ENCODE measurements around the gene CACNA1S.

CACNA1S gene

GRCh38 chr1:201093561-201093960 is 18.7 kb downstream of the CACNA1S start:
- H2BK15ac ChIP-seq (ENCODE audit: low read length): no peak overlapping the region
- no peaks in the 10 kb centered on the region for H3K36me3 ChIP-seq (replicated peaks in 1 of 2; ENCODE audit: control insufficient read depth in 2 of 2, insufficient read depth in 2 of 2, low read length in 2 of 2)
- no peak for DNase-seq (ENCODE audit: low spot score)
- no CpG with 5 or more reads among the region's 7 CpGs for WGBS, 2 donors (ENCODE audit: extremely low coverage in 2 of 2, insufficient read length in 2 of 2, insufficient replicate concordance in 1 of 2)
- H3K18ac ChIP-seq (ENCODE audit: low read length): peak overlapping the region; percentile 1
- H3K79me1 ChIP-seq (ENCODE audit: low read depth, low read length): no peaks in the 10 kb centered on the region
- peaks cover 20 to 39% of the 10 kb centered on the region in 2 donors for H3K4me1 ChIP-seq (ENCODE audit: control insufficient read depth in 2 of 2, insufficient read depth in 1 of 2, low read depth in 1 of 2, low read length in 2 of 2)
- H4K8ac ChIP-seq (ENCODE audit: low read depth, low read length): no peak overlapping the region
- no peak overlapping the region for H3K14ac ChIP-seq (ENCODE audit: low read length)
- H3K9ac ChIP-seq (ENCODE audit: low read depth, low read length, poor library complexity): no peak overlapping the region
- H3K4ac ChIP-seq (ENCODE audit: low read length): no peak overlapping the region
- no peak overlapping the region for H2AFZ ChIP-seq (ENCODE audit: low read length)
- H3K27me3 ChIP-seq (ENCODE audit: control insufficient read depth in 3 of 3, insufficient read depth in 3 of 3, low read depth in 1 of 3, low read length in 3 of 3): no peaks in the 10 kb centered on the region
- no peak overlapping the region for H3K27ac ChIP-seq (replicated peaks; ENCODE audit: low read length)
- no peak overlapping the region for H3K23ac ChIP-seq (ENCODE audit: low read depth, low read length, poor library complexity)
- H2BK120ac ChIP-seq (ENCODE audit: low read depth, low read length): no peak overlapping the region
- no peak overlapping the region for H2BK12ac ChIP-seq (ENCODE audit: low read length)
- no peak overlapping the region for H3K4me3 ChIP-seq (ENCODE audit: low read length in 2 of 2)
- H3K9me3 ChIP-seq (replicated peaks in 1 of 2; ENCODE audit: control insufficient read depth in 2 of 2, insufficient read depth in 1 of 2, low read depth in 1 of 2, low read length in 2 of 2): no peaks in the 10 kb centered on the region
- no peak overlapping the region for H2BK5ac ChIP-seq (ENCODE audit: low read length)
- no peak overlapping the region for H2AK5ac ChIP-seq (ENCODE audit: low read depth, low read length)
- no peak overlapping the region for H3K4me2 ChIP-seq (ENCODE audit: insufficient read depth, low read length, poor library complexity, severe bottlenecking)
- H4K91ac ChIP-seq (ENCODE audit: low read depth, low read length, poor library complexity): no peak overlapping the region

- no peak overlapping the region for H3K27ac ChIP-seq (replicated peaks; ENCODE audit: low read length)
- no peak overlapping the region for H4K91ac ChIP-seq (ENCODE audit: low read depth, low read length, poor library complexity)
- WGBS, 2 donors (ENCODE audit: extremely low coverage in 2 of 2, insufficient read length in 2 of 2, insufficient replicate concordance in 1 of 2): no CpG with 5 or more reads among the region's 3 CpGs
- H3K79me1 ChIP-seq (ENCODE audit: low read depth, low read length): no peaks in the 10 kb centered on the region
- H3K18ac ChIP-seq (ENCODE audit: low read length): no peak overlapping the region
- no peaks in the 10 kb centered on the region for H3K9me3 ChIP-seq (replicated peaks in 1 of 2; ENCODE audit: control insufficient read depth in 2 of 2, insufficient read depth in 1 of 2, low read depth in 1 of 2, low read length in 2 of 2)
- no peak overlapping the region for H2AK5ac ChIP-seq (ENCODE audit: low read depth, low read length)
- H2BK120ac ChIP-seq (ENCODE audit: low read depth, low read length): no peak overlapping the region
- no peak overlapping the region for H3K9ac ChIP-seq (ENCODE audit: low read depth, low read length, poor library complexity)
- H3K4ac ChIP-seq (ENCODE audit: low read length): no peak overlapping the region
- H2AFZ ChIP-seq (ENCODE audit: low read length): no peak overlapping the region
- DNase-seq (ENCODE audit: low spot score): no peak
- H2BK12ac ChIP-seq (ENCODE audit: low read length): no peak overlapping the region
- H2BK15ac ChIP-seq (ENCODE audit: low read length): no peak overlapping the region
- H3K14ac ChIP-seq (ENCODE audit: low read length): no peak overlapping the region
- no peak overlapping the region for H3K4me2 ChIP-seq (ENCODE audit: insufficient read depth, low read length, poor library complexity, severe bottlenecking)
- H3K4me1 ChIP-seq (ENCODE audit: control insufficient read depth in 2 of 2, insufficient read depth in 1 of 2, low read depth in 1 of 2, low read length in 2 of 2): peaks cover 18 to 39% of the 10 kb centered on the region in 2 donors
- H3K4me3 ChIP-seq (ENCODE audit: low read length in 2 of 2): no peak overlapping the region
- H3K27me3 ChIP-seq (ENCODE audit: control insufficient read depth in 3 of 3, insufficient read depth in 3 of 3, low read depth in 1 of 3, low read length in 3 of 3): no peaks in the 10 kb centered on the region
- H4K8ac ChIP-seq (ENCODE audit: low read depth, low read length): no peak overlapping the region
- H3K23ac ChIP-seq (ENCODE audit: low read depth, low read length, poor library complexity): no peak overlapping the region
- H3K36me3 ChIP-seq (replicated peaks in 1 of 2; ENCODE audit: control insufficient read depth in 2 of 2, insufficient read depth in 2 of 2, low read length in 2 of 2): no peaks in the 10 kb centered on the region
- H2BK5ac ChIP-seq (ENCODE audit: low read length): no peak overlapping the region
Measured at GRCh38 chr1:201092738-201093137, 19.5 kb downstream of the CACNA1S start.

- Histone ChIP-seq H3K18ac (ENCODE audit: low read length) (peak overlapping the region; percentile 38), H2BK120ac (ENCODE audit: low read depth, low read length) (no peak overlapping the region), H2AFZ (ENCODE audit: low read length) (no peak overlapping the region), H3K4me1 (ENCODE audit: control insufficient read depth in 2 of 2, insufficient read depth in 1 of 2, low read depth in 1 of 2, low read length in 2 of 2) (peaks cover 13 to 24% of the 10 kb centered on the region in 2 donors), H4K8ac (ENCODE audit: low read depth, low read length) (no peak overlapping the region), H3K14ac (ENCODE audit: low read length) (no peak overlapping the region), H3K36me3 (replicated peaks in 1 of 2; ENCODE audit: control insufficient read depth in 2 of 2, insufficient read depth in 2 of 2, low read length in 2 of 2) (no peaks in the 10 kb centered on the region), H2BK15ac (ENCODE audit: low read length) (peak overlapping the region; percentile 53), H4K91ac (ENCODE audit: low read depth, low read length, poor library complexity) (no peak overlapping the region), H3K79me1 (ENCODE audit: low read depth, low read length) (no peaks in the 10 kb centered on the region), H3K4me3 (ENCODE audit: low read length in 2 of 2) (no peak overlapping the region), H3K9me3 (replicated peaks in 1 of 2; ENCODE audit: control insufficient read depth in 2 of 2, insufficient read depth in 1 of 2, low read depth in 1 of 2, low read length in 2 of 2) (no peaks in the 10 kb centered on the region), H2AK5ac (ENCODE audit: low read depth, low read length) (peak overlapping the region; percentile 81), H3K4ac (ENCODE audit: low read length) (no peak overlapping the region), H3K27ac (replicated peaks; ENCODE audit: low read length) (no peak overlapping the region), H2BK12ac (ENCODE audit: low read length) (no peak overlapping the region), H2BK5ac (ENCODE audit: low read length) (no peak overlapping the region), H3K23ac (ENCODE audit: low read depth, low read length, poor library complexity) (no peak overlapping the region), H3K27me3 (ENCODE audit: control insufficient read depth in 3 of 3, insufficient read depth in 3 of 3, low read depth in 1 of 3, low read length in 3 of 3) (no peaks in the 10 kb centered on the region), H3K9ac (ENCODE audit: low read depth, low read length, poor library complexity) (no peak overlapping the region), H3K4me2 (ENCODE audit: insufficient read depth, low read length, poor library complexity, severe bottlenecking) (no peak overlapping the region)
- WGBS, 2 donors (ENCODE audit: extremely low coverage in 2 of 2, insufficient read length in 2 of 2, insufficient replicate concordance in 1 of 2): no CpG with 5 or more reads among the region's 4 CpGs
- DNase-seq (ENCODE audit: low spot score): no peak
Measured at GRCh38 chr1:201091256-201091655, 21.0 kb downstream of the CACNA1S start.

GRCh38 chr1:201090541-201090940 is 21.7 kb downstream of the CACNA1S start:
- Histone ChIP-seq H2AK5ac (ENCODE audit: low read depth, low read length) (no peak overlapping the region), H3K4me3 (ENCODE audit: low read length in 2 of 2) (no peak overlapping the region), H3K23ac (ENCODE audit: low read depth, low read length, poor library complexity) (no peak overlapping the region), H2BK5ac (ENCODE audit: low read length) (no peak overlapping the region), H3K27me3 (ENCODE audit: control insufficient read depth in 3 of 3, insufficient read depth in 3 of 3, low read depth in 1 of 3, low read length in 3 of 3) (no peaks in the 10 kb centered on the region), H3K4me2 (ENCODE audit: insufficient read depth, low read length, poor library complexity, severe bottlenecking) (no peak overlapping the region), H3K4me1 (ENCODE audit: control insufficient read depth in 2 of 2, insufficient read depth in 1 of 2, low read depth in 1 of 2, low read length in 2 of 2) (peaks cover 13 to 17% of the 10 kb centered on the region in 2 donors), H3K36me3 (replicated peaks in 1 of 2; ENCODE audit: control insufficient read depth in 2 of 2, insufficient read depth in 2 of 2, low read length in 2 of 2) (no peaks in the 10 kb centered on the region), H3K27ac (replicated peaks; ENCODE audit: low read length) (no peak overlapping the region), H4K8ac (ENCODE audit: low read depth, low read length) (no peak overlapping the region), H2BK120ac (ENCODE audit: low read depth, low read length) (no peak overlapping the region), H3K14ac (ENCODE audit: low read length) (no peak overlapping the region), H3K9me3 (replicated peaks in 1 of 2; ENCODE audit: control insufficient read depth in 2 of 2, insufficient read depth in 1 of 2, low read depth in 1 of 2, low read length in 2 of 2) (no peaks in the 10 kb centered on the region), H3K4ac (ENCODE audit: low read length) (no peak overlapping the region), H2BK12ac (ENCODE audit: low read length) (no peak overlapping the region), H3K79me1 (ENCODE audit: low read depth, low read length) (no peaks in the 10 kb centered on the region), H3K9ac (ENCODE audit: low read depth, low read length, poor library complexity) (no peak overlapping the region), H2AFZ (ENCODE audit: low read length) (no peak overlapping the region), H4K91ac (ENCODE audit: low read depth, low read length, poor library complexity) (no peak overlapping the region), H3K18ac (ENCODE audit: low read length) (no peak overlapping the region), H2BK15ac (ENCODE audit: low read length) (no peak overlapping the region)
- WGBS, 2 donors (ENCODE audit: extremely low coverage in 2 of 2, insufficient read length in 2 of 2, insufficient replicate concordance in 1 of 2): no CpG with 5 or more reads among the region's 4 CpGs
- no peak for DNase-seq (ENCODE audit: low spot score)

All from neuronal stem cell (in vitro differentiated cells).